K562 (cell line): ENCODE measurements around the gene LDB1.
A peak's percentile ranks its signal among the peaks of the same experiment; 100 is the strongest.

Experiments
- CTCF ChIP-seq, 3 experiments: IDR thresholded peaks in 2 of 3; conservative IDR thresholded peaks in 1 of 3; 2 replicates each; pipeline ENCODE4 v1.5.1; 2011 to 2012; ENCODE audit warnings: low read length in 3 of 3, mild to moderate bottlenecking in 3 of 3, control low read depth in 2 of 3, improper control_type of control experiment in 1 of 3, inconsistent platforms in 1 of 3, low read depth in 1 of 3, mixed read lengths in 1 of 3, moderate library complexity in 1 of 3; ENCODE audit not compliant: insufficient read depth in 2 of 3
- ZBTB8A ChIP-seq: fragments of 450-650 bp; IDR thresholded peaks from 2 replicates; pipeline ENCODE4 v1.6.1; 2018; ENCODE audit warnings: mild to moderate bottlenecking, moderate library complexity; ENCODE audit not compliant: partially characterized antibody

GRCh38 chr10:102112210-102112817 is 7.9 kb downstream of the LDB1 start:
- TF ChIP-seq ZBTB8A: no peak
- TF ChIP-seq CTCF (IDR thresholded peaks at IDR 0.05 in 2 of 3, conservative IDR thresholded peaks at IDR 0.05 in 1 of 3; ENCODE audit: insufficient read depth in 2 of 3, low read depth in 1 of 3, low read length in 3 of 3): peak; percentile 56 to 71 (median 68); a peak in 5 of 6 replicates
